ENCODE data around the gene MACROD2. TPM values are rescaled to one million over a fixed set of nuclear protein-coding genes. Genes with fewer than 3 reads are reported as not detected.

MACROD2 gene
- polyA plus RNA-seq, 2 of the 4 experiments (the other 2 are of a cell fraction) = 0.96 to 1.3 TPM

DNA sequence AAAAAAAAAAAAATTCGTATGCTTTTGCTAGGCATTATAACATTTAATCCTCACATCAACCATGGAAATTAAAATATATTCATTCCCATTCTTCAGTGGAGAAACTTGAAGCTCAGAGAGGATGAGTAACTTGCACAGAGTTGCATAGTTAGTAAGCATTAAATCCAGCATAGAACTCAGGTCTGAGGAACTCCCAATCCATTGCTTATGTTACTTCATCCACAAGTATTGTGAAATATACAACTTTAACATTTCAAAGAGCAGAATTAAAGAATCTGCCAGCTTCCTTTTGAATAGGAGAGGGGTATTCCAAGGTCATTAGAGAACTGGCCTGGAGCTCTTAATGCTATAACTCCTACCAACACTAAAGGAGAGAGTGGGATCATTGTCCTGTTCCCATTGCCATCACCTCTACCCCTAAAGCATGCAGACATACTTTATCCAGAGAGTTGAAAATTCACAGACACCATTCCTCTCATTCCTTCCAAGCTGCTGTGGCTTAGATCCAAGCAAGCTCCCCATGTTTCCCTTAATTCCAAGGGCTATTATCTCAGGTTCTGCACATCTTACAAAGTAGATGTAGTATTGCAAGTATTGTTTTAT is 250.2 kb downstream of the MACROD2 start:
- H3K27ac ChIP-seq = no peak overlapping the region
- CTCF ChIA-PET = interaction anchor here (0.9 to 2.3 kb wide), 3 partner anchors 17 to 20 kb away, joined by 4 to 6 read pairs (median 4); no protein-coding TSS in a partner anchor

DNA sequence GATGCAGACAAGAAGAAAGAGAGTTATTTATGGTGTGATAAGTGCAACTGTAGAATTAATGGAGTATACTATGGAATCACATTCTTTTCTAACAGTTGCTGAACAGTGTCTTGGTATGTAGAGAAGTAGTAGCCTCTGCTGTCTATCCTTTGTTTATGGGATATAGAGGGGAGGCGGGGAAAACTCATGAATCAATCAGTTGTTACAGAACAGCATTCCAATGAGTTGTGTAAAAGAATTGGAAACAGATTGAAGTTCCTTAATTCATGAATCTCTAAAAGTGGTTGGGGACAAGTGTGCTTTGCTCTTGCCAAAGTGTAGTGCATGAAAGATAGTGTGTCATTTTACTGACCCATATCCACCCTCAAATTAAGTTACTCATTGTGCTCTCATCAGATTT is 264.4 kb downstream of the MACROD2 start:
- no peak for TF ChIP-seq BHLHE40 (IDR thresholded peaks at IDR 0.05; ENCODE audit: low read depth, low read length)
- no peak for TF ChIP-seq GATA3 (IDR thresholded peaks at IDR 0.05; ENCODE audit: borderline replicate concordance)
- TF ChIP-seq NFE2L2 (conservative IDR thresholded peaks at IDR 0.05; ENCODE audit: low read length) = no peak
- TF ChIP-seq MAFK (IDR thresholded peaks at IDR 0.05; ENCODE audit: partially characterized antibody) = no peak
- no peak for TF ChIP-seq TP53 (CRISPR knock-in tag; IDR thresholded peaks at IDR 0.05)
- TF ChIP-seq POLR2A (IDR thresholded peaks at IDR 0.05; ENCODE audit: low read length) = no peak
- FAIRE-seq (no peak), DNase-seq (ENCODE audit: low read depth in 1 of 2, low spot score in 1 of 2) (no peak), ATAC-seq (no peak)
- Histone ChIP-seq H3K9me3 (no peaks in the 10 kb centered on the region), H3K4me1 (no peaks in the 10 kb centered on the region), H3K27ac (no peak overlapping the region), H3K4me2 (no peak overlapping the region), H3K4me3 (no peak overlapping the region)
- 83% methylated on average over 1 of the region's 1 CpG for WGBS (ENCODE audit: missing lambda C conversion rate)
- POLR2A ChIA-PET = no interaction called here
- CTCF ChIA-PET = interaction anchor here (1.6 kb wide), 1 partner anchor 69 kb away, joined by 4 read pairs; no protein-coding TSS in a partner anchor

More for the DNA sequence above, 250.2 kb downstream of the MACROD2 start:
- FAIRE-seq (no peak), DNase-seq (ENCODE audit: low read depth in 1 of 2, low spot score in 1 of 2) (no peak), ATAC-seq (0 out of 6 replicates have a peak, but pooled peaks of 1 of the 2 experiments have one; percentile 34)
- no peaks in the 10 kb centered on the region for H3K4me1 ChIP-seq
- no peaks in the 10 kb centered on the region for H3K9me3 ChIP-seq
- H3K4me2 ChIP-seq = no peak overlapping the region
- no peak overlapping the region for H3K4me3 ChIP-seq
- WGBS (ENCODE audit: missing lambda C conversion rate) = 16% methylated on average over 1 of the region's 1 CpG
- TF ChIP-seq PHF8 (IDR thresholded peaks at IDR 0.05; ENCODE audit: borderline replicate concordance, low read depth) = no peak
- no peak for TF ChIP-seq RFX5 (IDR thresholded peaks at IDR 0.05)
- TF ChIP-seq SREBF2 (IDR thresholded peaks at IDR 0.05) = no peak
- no peak for TF ChIP-seq RARB (CRISPR knock-in tag; IDR thresholded peaks at IDR 0.05)
- TF ChIP-seq POLR2AphosphoS2 (conservative IDR thresholded peaks at IDR 0.05; ENCODE audit: low read length) = no peak
- TF ChIP-seq, protein P1, sequence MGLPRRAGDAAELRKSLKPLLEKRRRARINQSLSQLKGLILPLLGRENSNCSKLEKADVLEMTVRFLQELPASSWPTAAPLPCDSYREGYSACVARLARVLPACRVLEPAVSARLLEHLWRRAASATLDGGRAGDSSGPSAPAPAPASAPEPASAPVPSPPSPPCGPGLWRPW (IDR thresholded peaks at IDR 0.05) = no peak
- TF ChIP-seq BHLHE40 (IDR thresholded peaks at IDR 0.05; ENCODE audit: low read depth, low read length) = no peak
- TF ChIP-seq, protein P2, sequence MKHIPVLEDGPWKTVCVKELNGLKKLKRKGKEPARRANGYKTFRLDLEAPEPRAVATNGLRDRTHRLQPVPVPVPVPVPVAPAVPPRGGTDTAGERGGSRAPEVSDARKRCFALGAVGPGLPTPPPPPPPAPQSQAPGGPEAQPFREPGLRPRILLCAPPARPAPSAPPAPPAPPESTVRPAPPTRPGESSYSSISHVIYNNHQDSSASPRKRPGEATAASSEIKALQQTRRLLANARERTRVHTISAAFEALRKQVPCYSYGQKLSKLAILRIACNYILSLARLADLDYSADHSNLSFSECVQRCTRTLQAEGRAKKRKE (CRISPR knock-in tag; IDR thresholded peaks at IDR 0.05; ENCODE audit: low read depth) = no peak
- TF ChIP-seq JUNB (IDR thresholded peaks at IDR 0.05) = no peak
- TF ChIP-seq GATA3 (IDR thresholded peaks at IDR 0.05; ENCODE audit: borderline replicate concordance) = no peak
- no peak for TF ChIP-seq FOSL2 (IDR thresholded peaks at IDR 0.05)
- TF ChIP-seq FOSL2 (CRISPR knock-in tag; IDR thresholded peaks at IDR 0.05) = no peak
- TF ChIP-seq, protein P3, sequence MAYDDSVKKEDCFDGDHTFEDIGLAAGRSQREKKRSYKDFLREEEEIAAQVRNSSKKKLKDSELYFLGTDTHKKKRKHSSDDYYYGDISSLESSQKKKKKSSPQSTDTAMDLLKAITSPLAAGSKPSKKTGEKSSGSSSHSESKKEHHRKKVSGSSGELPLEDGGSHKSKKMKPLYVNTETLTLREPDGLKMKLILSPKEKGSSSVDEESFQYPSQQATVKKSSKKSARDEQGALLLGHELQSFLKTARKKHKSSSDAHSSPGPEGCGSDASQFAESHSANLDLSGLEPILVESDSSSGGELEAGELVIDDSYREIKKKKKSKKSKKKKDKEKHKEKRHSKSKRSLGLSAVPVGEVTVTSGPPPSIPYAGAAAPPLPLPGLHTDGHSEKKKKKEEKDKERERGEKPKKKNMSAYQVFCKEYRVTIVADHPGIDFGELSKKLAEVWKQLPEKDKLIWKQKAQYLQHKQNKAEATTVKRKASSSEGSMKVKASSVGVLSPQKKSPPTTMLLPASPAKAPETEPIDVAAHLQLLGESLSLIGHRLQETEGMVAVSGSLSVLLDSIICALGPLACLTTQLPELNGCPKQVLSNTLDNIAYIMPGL (CRISPR knock-in tag; IDR thresholded peaks at IDR 0.05; ENCODE audit: borderline replicate concordance) = no peak
- no peak for TF ChIP-seq CHD4 (IDR thresholded peaks at IDR 0.05; ENCODE audit: borderline replicate concordance)
- POLR2A ChIA-PET = no interaction called here

DNA sequence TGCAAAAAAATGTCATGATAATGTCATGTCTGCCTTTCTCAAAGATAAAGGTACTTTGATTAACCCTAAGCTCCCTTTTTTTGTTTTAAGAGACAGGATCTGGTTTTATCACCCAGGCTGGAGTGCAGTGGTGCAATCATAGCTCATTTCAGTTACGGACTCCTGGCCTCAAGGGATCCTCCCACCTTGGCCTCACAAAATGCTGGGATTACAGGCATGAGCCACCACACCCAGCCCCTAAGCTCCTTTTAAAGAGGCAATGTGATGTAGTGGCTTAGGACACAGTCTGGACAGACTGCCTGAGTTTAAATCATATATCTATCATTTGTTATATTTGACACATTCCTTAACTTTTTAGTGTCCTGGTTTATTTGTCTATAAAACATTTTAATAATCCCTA is 265.1 kb downstream of the MACROD2 start:
- H3K4me1 ChIP-seq = no peaks in the 10 kb centered on the region
- TF ChIP-seq ESRRA (IDR thresholded peaks at IDR 0.05; ENCODE audit: borderline replicate concordance, low read length) (no peak), FOSB (CRISPR knock-in tag; IDR thresholded peaks at IDR 0.05) (no peak)
- H3K4me3 ChIP-seq = no peak overlapping the region
- H3K27ac ChIP-seq = no peak overlapping the region
- 77% methylated on average over 1 of the region's 1 CpG for WGBS (ENCODE audit: missing lambda C conversion rate)
- ATAC-seq (no peak), FAIRE-seq (no peak), DNase-seq (ENCODE audit: low read depth in 1 of 2, low spot score in 1 of 2) (no peak)
- POLR2A ChIA-PET = no interaction called here
- H3K4me2 ChIP-seq = no peak overlapping the region
- CTCF ChIA-PET = interaction anchor here (1.6 kb wide), 1 partner anchor 70 kb away, joined by 4 read pairs; no protein-coding TSS in a partner anchor
- H3K9me3 ChIP-seq = no peaks in the 10 kb centered on the region

Measured in A549 (cell line).